Prostate gland (tissue), 2 donors: ENCODE data around the gene DNAJB4. TPM values are rescaled to one million over a fixed set of nuclear protein-coding genes. Genes with fewer than 3 reads are reported as not detected.

Experiments
- DNase-seq: peaks from one replicate; pipeline ENCODE4 v3.0.0-alpha.2; 2019; ENCODE audit warnings: low spot score
- H3K27ac ChIP-seq, 2 donors: fragments of 200-600 bp; sonication (generic); 2 replicates each; pipeline ENCODE4 v1.5.1; 2017 to 2019
- H3K27me3 ChIP-seq: fragments of 200-600 bp; sonication (generic); replicated peaks from 2 replicates; pipeline ENCODE4 v1.5.1; 2019; ENCODE audit not compliant: insufficient read depth
- H3K36me3 ChIP-seq, 2 donors: fragments of 200-600 bp; sonication (generic); 1 replicate in 1 of 2; 2 replicates in 1 of 2; pipeline versions ENCODE4 v1.5.1 to v1.8.1; 2017 to 2019
- H3K4me1 ChIP-seq: fragments of 200-600 bp; sonication (generic); replicated peaks from 2 replicates; pipeline ENCODE4 v1.5.1; 2019
- H3K4me3 ChIP-seq, 2 donors: fragments of 200-600 bp; sonication (generic); 2 replicates each; pipeline ENCODE4 v1.5.1; 2017 to 2019
- H3K9me3 ChIP-seq: fragments of 200-600 bp; sonication (generic); 2 replicates; pipeline ENCODE4 v1.5.1; 2017
- POLR2A ChIP-seq: fragments of 450-650 bp; IDR thresholded peaks from one replicate; pipeline ENCODE4 v1.6.1; 2016; ENCODE audit warnings: antibody characterized with exemption, mild to moderate bottlenecking
- POLR2AphosphoS5 ChIP-seq: sonication (generic); formaldehyde crosslinking; IDR thresholded peaks from one replicate; pipeline ENCODE4 v1.6.1; 2017; ENCODE audit warnings: antibody characterized with exemption
- WGBS: methylation state at CpG from one replicate; pipeline ENCODE4 v1.1.5; 2018; 5-methylcytosine and 5-hydroxymethylcytosine counted together
- intact Hi-C: fragments of 100-400 bp; cut with DNase I; formaldehyde crosslinking; loops from one replicate; pipeline ENCODE4 v1.14.2; 2022
- total RNA-seq, 2 donors: library from RNA; depleted of rRNA; stranded (reverse); fragments of >200 nt; gene quantifications; one replicate each; pipeline ENCODE4 v1.1.0, GENCODE V29; 2016
- TF ChIP-seq, protein P1 (sequence below), 4 experiments: fragments of 200-600 bp in 2 of 4; fragments of 450-650 bp in 2 of 4; sonication (generic) in 2 of 4; IDR thresholded peaks; 1 replicate in 3 of 4; 2 replicates in 1 of 4; pipeline ENCODE4 v1.5.1; 2016 to 2019; ENCODE audit warnings: antibody characterized with exemption in 4 of 4, mild to moderate bottlenecking in 2 of 4, moderate library complexity in 2 of 4

The DNAJB4 gene
- total RNA-seq, 2 donors from 2014 or later: 15.8 to 22.8 TPM

DNA sequence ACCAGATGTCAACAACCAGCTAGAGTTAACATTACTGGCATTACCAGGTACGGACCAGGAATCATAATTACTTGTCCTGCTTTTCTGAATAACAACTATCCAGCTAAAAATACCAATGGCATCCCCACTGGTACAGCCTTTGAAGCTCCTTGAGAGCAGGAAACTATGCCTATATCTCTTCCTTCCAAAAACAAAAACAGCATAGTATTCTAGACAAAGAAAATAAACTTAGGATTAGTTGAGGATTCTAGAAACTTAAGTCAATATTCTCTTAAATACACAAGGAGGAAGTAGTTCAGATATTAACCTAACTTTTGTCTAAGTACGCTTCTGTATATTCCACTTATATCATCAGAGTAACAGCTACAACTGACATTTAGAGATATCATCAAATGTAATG lies 28.8 kb upstream of the DNAJB4 start:
- WGBS: 30% methylated on average over 2 of the region's 2 CpGs
- TF ChIP-seq POLR2AphosphoS5 (no peak), POLR2A (no peak)
- TF ChIP-seq, protein P1, sequence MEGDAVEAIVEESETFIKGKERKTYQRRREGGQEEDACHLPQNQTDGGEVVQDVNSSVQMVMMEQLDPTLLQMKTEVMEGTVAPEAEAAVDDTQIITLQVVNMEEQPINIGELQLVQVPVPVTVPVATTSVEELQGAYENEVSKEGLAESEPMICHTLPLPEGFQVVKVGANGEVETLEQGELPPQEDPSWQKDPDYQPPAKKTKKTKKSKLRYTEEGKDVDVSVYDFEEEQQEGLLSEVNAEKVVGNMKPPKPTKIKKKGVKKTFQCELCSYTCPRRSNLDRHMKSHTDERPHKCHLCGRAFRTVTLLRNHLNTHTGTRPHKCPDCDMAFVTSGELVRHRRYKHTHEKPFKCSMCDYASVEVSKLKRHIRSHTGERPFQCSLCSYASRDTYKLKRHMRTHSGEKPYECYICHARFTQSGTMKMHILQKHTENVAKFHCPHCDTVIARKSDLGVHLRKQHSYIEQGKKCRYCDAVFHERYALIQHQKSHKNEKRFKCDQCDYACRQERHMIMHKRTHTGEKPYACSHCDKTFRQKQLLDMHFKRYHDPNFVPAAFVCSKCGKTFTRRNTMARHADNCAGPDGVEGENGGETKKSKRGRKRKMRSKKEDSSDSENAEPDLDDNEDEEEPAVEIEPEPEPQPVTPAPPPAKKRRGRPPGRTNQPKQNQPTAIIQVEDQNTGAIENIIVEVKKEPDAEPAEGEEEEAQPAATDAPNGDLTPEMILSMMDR (IDR thresholded peaks at IDR 0.05): no peak
- intact Hi-C loops: loop anchor here (5.0 to 10.0 kb wide), 4 partner anchors 71 to 294 kb away; partner anchors contain the start of genes GIPC2 and ZZZ3
- Histone ChIP-seq H3K27ac (no peak overlapping the region), H3K9me3 (no peaks in the 10 kb centered on the region), H3K4me1 (peaks cover 14% of the 10 kb centered on the region), H3K27me3 (no peaks in the 10 kb centered on the region), H3K4me3 (no peak overlapping the region), H3K36me3 (no peaks in the 10 kb centered on the region)
- no peak for DNase-seq

DNA sequence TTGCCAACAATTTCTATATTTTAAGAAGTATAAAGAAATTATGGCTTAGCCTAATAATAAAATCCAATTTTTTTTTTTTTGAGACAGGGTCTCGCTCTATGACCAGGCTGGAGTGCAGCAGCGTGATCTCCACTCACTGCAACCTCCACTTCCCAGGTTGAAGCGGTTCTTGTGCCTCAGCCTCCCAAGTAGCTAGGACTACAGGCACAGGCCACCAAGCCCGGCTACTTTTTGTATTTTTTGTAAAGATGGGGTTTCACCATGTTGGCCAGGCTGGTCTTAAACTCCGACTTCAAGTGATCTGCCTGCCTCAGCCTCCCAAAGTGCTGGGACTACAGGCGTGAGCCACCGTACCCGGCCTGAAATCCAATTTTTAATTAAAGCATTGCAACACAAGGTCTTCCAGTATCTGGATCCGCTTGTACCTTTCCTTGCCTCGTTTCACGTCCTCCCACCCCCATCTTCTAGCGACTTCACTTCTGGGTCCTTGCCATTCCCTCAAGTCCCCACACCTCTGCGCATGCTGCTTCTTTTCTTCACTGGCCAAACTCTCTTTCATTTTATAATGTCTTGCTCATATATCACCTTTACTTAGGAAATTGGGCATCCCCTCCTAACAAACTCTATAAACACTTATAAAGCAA lies 28.2 kb upstream of the DNAJB4 start:
- intact Hi-C loops: loop anchor here (5.0 to 10.0 kb wide), 4 partner anchors 71 to 294 kb away; partner anchors contain the start of genes GIPC2 and ZZZ3

DNA sequence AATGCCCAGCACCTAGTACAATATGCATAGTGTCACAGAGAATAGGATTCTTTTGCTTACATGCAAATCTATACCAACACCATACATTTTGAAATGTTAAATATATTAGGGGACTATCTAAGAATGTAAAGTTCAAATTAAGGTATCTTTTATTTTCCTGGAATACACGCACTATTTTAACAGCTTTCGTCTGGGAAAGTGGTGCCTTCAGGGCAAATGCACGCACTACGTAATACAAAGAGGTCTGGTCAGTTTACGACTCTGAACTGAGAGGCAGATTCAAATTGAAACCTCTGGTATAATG lies 26.8 kb upstream of the DNAJB4 start:
- 0% methylated on average over 5 of the region's 5 CpGs for WGBS
- peaks cover 14% of the 10 kb centered on the region for H3K4me1 ChIP-seq
- intact Hi-C loops: loop anchor here (5.0 to 10.0 kb wide), 4 partner anchors 69 to 296 kb away; partner anchors contain the start of genes GIPC2 and ZZZ3
- H3K9me3 ChIP-seq: no peaks in the 10 kb centered on the region
- no peak for DNase-seq
- peak overlapping the region; percentile 96 to 97 for H3K27ac ChIP-seq
- TF ChIP-seq POLR2AphosphoS5 (no peak), POLR2A (no peak)
- TF ChIP-seq, protein P1 (IDR thresholded peaks at IDR 0.05): no peak
- peak overlapping the region; percentile 65 to 70 for H3K4me3 ChIP-seq
- H3K36me3 ChIP-seq: no peaks in the 10 kb centered on the region
- H3K27me3 ChIP-seq: no peaks in the 10 kb centered on the region

More for the DNA sequence above, 28.2 kb upstream of the DNAJB4 start:
- Histone ChIP-seq H3K9me3 (no peaks in the 10 kb centered on the region), H3K4me1 (peaks cover 14% of the 10 kb centered on the region), H3K36me3 (no peaks in the 10 kb centered on the region), H3K27me3 (no peaks in the 10 kb centered on the region), H3K27ac (no peak overlapping the region), H3K4me3 (peak overlapping the region in 1 of 2 donors; percentile 70)
- 87% methylated on average over 13 of the region's 13 CpGs for WGBS
- no peak for DNase-seq
- TF ChIP-seq POLR2AphosphoS5 (no peak), POLR2A (no peak)
- TF ChIP-seq, protein P1 (IDR thresholded peaks at IDR 0.05): no peak

DNA sequence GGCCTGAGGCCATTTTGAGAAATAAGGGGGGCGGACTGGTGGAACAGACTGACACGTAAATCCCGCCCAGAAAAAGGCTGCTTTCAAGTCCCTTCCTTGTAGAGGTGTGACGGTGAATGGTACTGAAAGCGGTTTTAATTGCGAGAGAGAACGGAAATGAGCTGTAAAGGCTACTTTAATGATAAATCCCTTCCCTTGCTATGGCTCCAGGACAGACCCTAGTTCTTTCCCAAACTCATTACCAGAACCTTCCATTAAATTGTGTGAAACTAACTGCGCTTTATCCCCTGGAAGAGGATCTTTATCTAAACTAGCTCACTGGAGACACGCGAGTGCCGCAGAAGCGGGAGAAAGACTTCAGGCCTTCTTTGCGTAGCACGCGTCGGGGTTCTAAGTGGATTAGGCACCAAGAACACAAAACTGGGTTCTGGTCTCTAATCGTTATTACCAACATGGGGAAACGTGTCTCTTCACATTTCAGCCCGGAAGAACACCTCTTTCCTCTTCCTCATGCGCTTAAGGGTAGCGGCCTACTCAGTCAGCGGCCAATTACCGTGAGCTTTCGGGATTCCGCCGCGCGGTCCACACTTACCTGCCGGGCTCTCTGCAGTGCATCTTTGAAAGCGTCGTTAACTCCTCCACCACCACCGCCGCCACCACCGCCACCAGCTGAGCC lies 26.3 kb upstream of the DNAJB4 start:
- intact Hi-C loops: loop anchor here (5.0 to 10.0 kb wide), 4 partner anchors 69 to 296 kb away; partner anchors contain the start of genes GIPC2 and ZZZ3
- H3K4me1 ChIP-seq: peaks cover 14% of the 10 kb centered on the region
- peak overlapping the region; percentile 65 to 70 for H3K4me3 ChIP-seq
- DNase-seq: peak; percentile 75
- H3K9me3 ChIP-seq: no peaks in the 10 kb centered on the region
- TF ChIP-seq POLR2A (peak; percentile 61), POLR2AphosphoS5 (peak; percentile 66)
- TF ChIP-seq, protein P1 (IDR thresholded peaks at IDR 0.05): no peak
- H3K27ac ChIP-seq: peak overlapping the region; percentile 96 to 97
- under 1% methylated on average over 34 of the region's 34 CpGs for WGBS
- H3K27me3 ChIP-seq: no peaks in the 10 kb centered on the region
- H3K36me3 ChIP-seq: no peaks in the 10 kb centered on the region
